NCI-H2107 treated with DMSO at 0.1 percent for 48 hours (cell line): ENCODE measurements around the gene IFI27L2.

Source experiments
- DNase-seq: peaks from one replicate; lab custom pipeline; 2025; ENCODE audit not compliant: unreplicated experiment; lab: John Stamatoyannopoulos, UW

Gene IFI27L2

DNA sequence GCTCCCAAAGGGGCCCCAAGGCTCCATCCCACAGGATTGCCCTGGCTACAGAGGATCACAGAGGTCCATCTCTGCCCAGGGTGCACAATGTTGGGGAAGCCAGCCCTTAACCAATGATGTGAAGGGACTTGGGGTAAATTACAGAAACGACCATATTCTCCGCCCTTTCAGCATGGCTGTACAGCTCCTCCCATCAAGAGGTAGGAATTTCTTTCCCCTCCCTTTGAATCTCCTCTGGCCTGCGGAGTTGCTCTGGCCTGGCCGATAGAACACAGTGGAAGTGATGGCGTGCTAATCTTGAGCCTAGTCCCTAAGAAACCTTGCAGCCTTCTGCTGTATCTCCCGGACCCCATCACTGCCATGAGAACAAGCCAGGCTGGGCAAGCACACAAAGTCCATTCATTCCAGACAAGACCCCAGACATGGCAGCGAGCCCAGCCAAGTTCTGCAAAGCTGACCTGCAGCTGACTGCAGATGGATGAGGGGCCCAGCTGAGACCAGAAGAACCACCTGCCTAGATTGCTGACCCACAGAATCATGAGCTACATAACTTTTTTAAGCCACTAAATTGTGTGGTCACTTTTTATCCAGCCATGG lies 25.8 kb downstream of the IFI27L2 start:
- DNase-seq, result no peak

DNA sequence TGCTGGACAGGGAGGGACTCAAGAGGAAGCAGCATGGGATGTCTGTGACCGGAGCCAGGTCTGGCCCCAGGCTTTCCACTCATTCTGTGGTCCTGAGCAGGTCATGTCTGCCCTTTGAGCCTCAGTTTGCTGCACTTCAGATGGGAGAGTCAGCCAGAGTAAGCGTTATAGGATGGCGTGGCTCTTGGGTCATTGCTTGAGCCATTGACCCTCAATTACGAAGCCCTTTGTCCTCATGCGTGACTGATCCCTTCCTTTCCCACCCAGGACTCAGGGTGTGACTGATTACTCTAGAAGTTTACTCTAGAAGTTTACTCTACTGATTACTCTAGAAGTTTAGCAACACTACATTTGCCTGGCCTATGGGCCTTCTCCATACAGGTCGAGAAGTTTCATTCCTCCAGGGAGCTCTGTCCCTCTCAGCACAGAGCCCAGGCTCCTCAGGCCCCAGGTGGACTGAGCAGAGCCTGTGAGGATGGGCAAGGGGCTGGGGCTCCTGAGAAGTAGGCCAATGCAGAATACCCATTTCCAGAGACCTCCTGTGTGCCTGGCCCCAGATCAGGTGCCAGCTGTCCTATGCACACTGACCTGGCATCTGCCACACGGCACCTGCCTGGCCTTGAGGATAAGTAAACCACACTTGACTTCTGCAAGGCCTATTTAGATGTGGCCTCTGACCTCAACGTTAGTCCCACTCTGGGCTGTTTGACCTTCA lies 26.5 kb downstream of the IFI27L2 start:
- no peak for DNase-seq

DNA sequence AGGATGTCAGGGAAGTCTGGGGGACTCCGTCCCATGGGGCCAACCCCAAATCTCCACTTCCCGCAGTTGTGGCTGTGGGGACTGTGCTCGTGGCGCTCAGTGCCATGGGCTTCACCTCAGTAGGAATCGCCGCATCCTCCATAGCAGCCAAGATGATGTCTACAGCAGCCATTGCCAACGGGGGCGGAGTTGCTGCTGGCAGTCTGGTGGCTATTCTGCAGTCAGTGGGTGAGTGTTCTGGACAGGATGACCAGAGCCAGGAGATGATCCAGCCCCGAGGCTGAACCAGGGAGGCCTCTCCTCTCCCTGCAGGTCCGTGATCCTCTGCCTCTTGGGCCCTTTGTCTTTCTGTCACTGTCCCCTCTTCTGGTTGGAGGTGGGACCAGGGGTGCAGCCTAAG lies 27.7 kb downstream of the IFI27L2 start:
- no peak for DNase-seq

- no peak for DNase-seq
Measured at GRCh38 chr14:94100847-94101246, 28.6 kb downstream of the IFI27L2 start.

DNA sequence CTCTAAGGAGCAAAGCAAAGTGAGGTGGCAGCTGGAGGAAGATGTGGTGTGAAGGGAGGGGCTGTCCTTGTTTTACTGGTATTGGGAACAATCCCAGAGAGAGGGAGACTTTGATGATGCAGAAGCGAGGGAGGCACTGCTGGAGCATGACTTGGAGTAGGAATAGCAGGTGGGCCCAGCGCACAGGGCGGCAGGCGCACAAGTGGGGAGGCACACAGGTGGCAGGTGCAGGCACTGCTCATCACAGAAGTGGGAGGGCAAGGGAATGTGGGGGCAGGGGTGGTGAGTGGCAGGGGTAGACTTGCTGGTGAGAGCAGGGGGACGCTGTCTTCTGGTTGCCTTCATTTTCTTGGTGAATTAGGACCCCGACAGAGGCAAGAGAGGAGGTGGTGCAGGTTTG lies 30.4 kb downstream of the IFI27L2 start:
- DNase-seq, result no peak

DNA sequence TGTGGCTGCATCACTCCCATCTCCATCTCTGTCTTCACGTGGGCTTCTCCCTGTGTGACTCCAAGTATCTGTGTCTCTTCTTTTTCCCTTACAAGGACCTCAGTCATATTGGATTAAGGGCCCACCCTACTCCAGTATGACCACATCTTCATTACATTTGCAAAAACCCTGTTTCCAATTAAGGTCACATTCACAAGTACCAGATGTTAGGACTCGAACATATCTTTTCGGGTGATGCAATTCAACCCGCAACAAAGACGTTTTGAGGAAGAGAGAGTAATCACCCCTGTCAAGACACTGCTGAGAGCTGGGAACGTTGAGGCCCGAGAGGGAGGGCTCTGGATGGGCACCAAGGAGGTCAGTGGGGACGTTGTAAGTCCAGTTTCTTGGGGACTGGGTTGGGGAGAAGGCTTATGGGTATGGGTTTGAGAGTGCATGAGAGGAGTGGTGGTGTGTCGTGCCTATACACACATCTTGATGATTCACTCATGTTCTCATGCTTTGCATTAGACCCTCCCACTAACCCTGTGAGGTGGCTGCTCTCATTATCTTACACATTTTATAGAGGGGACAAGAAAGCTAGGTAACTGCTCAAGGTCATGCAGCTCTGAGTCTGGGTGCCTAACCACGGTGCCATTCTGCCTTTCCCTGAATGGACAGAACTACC lies 30.9 kb downstream of the IFI27L2 start:
- no peak for DNase-seq

DNA sequence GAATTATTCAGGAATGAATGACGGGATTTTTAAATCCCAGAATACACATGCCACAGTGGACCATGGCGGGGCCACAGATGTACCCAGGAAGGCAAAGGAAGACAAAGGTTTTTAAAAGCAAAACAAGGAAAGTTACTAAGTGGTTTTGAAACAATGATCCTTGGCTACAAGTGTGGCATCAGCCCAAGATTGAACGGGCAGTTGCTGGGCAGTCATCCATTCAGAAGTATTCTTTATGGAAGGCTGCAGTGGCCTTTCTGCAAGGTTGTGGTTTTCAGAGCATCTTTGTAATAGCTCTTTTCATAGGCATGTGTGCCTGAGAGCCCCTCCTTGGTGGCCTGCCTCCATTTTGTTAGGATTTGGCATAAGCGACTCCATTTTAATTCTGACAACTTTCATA lies 32.3 kb downstream of the IFI27L2 start:
- DNase-seq, result no peak

DNA sequence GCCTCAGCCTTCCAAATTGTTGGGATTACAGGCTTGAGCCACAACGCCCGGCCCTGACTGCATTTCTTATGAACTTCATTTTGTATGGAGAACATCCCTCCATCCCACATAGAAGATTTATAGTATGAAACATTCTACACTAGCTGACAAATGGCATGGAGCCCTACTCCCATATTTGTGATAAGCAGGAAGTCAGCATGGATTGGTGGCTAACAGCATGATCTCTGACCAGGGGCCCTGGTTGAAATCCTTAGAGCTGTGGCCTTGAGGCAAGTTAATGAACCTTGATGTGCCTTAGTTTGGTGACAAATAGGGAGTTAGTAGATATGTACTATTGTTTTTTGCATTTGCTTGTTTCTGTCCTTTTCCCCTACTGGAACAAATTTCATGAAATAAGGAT lies 36.0 kb downstream of the IFI27L2 start:
- no peak for DNase-seq

- DNase-seq, result no peak
Measured at GRCh38 chr14:94089479-94089878, 39.9 kb downstream of the IFI27L2 start.

GRCh38 chr14:94088516-94088915 lies 40.9 kb downstream of the IFI27L2 start:
- no peak for DNase-seq

- DNase-seq, result no peak
Measured at GRCh38 chr14:94087891-94088290, 41.5 kb downstream of the IFI27L2 start.

DNA sequence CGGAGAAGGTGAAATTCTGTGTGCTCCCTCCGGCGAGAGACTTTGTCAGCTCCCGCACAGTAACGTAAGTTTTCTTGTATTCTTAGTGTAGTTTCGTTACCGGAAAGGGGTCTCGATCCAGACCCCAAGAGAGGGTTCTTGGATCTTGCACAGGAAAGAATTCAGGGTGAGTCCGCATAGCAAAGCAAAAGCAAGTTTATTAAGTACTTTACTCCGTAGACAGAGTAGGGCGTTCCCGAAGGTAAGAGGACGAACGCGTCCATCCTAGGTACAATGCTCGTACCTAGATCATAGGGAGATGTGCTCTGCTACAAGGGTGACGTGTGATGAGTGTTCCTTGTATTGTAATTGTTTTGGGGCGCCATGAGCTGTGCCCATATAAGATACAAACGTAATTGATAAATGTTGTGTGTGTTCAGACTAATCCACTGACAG lies 48.0 kb downstream of the IFI27L2 start:
- DNase-seq, result no peak

GRCh38 chr14:94080621-94081385 lies 48.6 kb downstream of the IFI27L2 start, which contains the start of the genes DDX24 and IFI27L1:
DDX24 (minus strand) TSS chr14:94081202; CDS start chr14:94079742, 1,460 bp downstream.
IFI27L1 (plus strand) TSS chr14:94081310; CDS start chr14:94096938, 15,628 bp downstream.
- peak; percentile 89 for DNase-seq

- peak; percentile 36 for DNase-seq
Measured at GRCh38 chr14:94079891-94080620, 49.3 kb downstream of the IFI27L2 start.

- DNase-seq, result no peak
Measured at GRCh38 chr14:94077823-94078222, 51.6 kb downstream of the IFI27L2 start.
